Measurements from ENCODE around the gene MXRA8.

DNA sequence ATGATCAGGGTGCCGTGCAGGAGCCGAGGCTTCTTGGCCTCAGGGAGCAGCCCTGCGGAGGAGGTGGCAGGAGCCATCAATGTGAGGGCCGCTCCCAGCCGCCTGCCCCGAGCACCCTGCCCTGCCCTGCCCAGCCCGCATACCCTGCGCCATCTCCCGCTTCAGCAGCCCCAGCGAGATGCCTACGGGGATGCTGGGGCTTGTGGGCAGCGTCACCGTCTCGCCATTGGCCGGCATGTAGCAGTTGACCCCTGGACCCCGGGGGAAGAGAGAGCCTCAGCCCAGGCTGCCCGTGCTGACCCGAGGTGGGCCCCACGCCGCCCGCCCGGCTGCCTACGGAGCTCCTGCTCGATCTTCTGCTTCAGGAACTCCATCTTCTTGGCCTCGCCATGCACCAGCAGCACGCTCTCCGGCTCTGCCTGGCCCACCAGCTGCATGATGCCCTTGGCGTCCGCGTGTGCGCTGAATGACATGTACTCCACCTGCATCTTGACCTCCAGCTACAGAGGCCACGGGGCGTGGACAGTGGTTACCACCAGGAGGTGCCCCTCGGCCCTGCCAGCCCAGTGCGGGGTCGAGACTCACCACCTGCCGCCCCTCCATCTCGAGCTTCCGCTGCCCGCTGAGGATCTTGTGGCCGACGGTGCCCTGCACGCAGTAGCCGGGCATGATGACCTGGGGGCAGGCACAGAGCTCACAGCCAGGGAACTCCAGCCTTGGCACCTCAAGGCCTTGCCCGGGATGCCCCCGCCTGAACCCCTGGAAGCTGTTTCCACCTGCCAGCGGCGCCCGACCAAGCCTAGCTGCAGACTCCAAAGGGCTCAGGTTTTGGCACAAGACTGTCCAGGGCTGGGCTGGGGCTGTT is 45.7 kb downstream of the MXRA8 start:
- no peak for TF ChIP-seq POLR2A (IDR thresholded peaks at IDR 0.05)
- TF ChIP-seq, protein P1, sequence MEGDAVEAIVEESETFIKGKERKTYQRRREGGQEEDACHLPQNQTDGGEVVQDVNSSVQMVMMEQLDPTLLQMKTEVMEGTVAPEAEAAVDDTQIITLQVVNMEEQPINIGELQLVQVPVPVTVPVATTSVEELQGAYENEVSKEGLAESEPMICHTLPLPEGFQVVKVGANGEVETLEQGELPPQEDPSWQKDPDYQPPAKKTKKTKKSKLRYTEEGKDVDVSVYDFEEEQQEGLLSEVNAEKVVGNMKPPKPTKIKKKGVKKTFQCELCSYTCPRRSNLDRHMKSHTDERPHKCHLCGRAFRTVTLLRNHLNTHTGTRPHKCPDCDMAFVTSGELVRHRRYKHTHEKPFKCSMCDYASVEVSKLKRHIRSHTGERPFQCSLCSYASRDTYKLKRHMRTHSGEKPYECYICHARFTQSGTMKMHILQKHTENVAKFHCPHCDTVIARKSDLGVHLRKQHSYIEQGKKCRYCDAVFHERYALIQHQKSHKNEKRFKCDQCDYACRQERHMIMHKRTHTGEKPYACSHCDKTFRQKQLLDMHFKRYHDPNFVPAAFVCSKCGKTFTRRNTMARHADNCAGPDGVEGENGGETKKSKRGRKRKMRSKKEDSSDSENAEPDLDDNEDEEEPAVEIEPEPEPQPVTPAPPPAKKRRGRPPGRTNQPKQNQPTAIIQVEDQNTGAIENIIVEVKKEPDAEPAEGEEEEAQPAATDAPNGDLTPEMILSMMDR (IDR thresholded peaks at IDR 0.05), result no peak

All from thyroid gland (tissue), 4 donors.